ENCODE data around the gene WDR46.

DNA sequence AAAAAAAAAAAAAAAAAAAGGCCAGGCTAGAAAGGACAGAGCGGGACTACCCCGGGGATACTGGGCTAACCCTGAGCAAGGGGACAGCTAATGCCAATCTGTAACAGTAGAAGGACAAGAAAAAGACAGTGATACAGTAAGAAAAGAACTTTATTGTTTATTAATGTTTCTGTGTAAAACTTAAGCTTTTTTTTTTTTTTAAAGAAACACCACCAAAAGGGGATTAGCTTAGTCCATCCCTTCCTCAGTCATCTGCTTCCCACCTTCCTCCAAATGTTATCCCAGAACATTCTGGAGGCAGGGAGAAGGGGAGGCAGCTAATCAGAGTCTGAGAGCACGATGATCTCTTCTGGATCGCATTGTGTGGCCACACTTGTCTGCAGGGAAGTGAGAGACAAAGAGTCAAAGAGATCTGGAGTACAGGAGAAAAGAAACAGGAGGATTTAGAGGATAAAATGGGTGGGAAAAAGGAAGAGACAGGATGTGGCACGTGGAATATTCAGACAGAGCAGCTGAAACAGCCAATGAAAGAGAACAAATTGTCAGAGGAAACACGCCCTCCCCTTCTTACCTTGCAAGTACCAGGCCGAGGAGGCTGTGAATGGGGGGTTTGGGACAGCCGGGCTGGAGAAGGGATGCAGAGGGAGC is 29.5 kb upstream of the WDR46 start:
- TF ChIP-seq, protein P1, sequence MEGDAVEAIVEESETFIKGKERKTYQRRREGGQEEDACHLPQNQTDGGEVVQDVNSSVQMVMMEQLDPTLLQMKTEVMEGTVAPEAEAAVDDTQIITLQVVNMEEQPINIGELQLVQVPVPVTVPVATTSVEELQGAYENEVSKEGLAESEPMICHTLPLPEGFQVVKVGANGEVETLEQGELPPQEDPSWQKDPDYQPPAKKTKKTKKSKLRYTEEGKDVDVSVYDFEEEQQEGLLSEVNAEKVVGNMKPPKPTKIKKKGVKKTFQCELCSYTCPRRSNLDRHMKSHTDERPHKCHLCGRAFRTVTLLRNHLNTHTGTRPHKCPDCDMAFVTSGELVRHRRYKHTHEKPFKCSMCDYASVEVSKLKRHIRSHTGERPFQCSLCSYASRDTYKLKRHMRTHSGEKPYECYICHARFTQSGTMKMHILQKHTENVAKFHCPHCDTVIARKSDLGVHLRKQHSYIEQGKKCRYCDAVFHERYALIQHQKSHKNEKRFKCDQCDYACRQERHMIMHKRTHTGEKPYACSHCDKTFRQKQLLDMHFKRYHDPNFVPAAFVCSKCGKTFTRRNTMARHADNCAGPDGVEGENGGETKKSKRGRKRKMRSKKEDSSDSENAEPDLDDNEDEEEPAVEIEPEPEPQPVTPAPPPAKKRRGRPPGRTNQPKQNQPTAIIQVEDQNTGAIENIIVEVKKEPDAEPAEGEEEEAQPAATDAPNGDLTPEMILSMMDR (IDR thresholded peaks at IDR 0.05): no peak
- no peak for TF ChIP-seq POLR2A (IDR thresholded peaks at IDR 0.05)
